Measurements from ENCODE around the gene EEF1A1. TPM values are rescaled to one million over a fixed set of nuclear protein-coding genes. Genes with fewer than 3 reads are reported as not detected.
"Not testable (repeated sequence)": the region's sequence is repeated elsewhere in the genome, so short reads cannot be mapped to it uniquely, and the experiment has no call there.

Gene EEF1A1
- total and polyA plus RNA-seq, 2 of the 8 experiments (the other 6 are each of a cell fraction or from before 2014, with no cell fraction given), result 13,823 to 13,927 TPM

DNA sequence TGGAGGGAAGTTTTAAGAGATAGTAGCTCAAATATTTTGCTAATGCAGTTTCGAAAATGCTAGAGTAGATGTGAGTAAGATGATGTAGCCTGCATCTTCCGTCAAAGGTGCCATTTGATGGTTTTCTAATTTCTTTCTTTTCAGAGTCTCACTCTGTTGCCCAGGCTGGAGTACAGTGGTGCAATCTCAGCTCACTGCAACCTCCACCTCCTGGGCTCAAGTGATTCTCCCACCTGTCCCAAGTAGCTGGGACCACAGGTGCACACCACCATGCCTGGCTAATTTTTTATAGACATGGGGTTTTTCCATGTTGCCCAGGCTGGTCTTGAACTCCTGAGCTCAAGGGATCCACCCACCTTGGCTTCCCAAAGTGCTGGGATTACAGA lies 45.6 kb upstream of the EEF1A1 start:
- not testable (repeated sequence) for DNase-seq (ENCODE audit: low read depth in 1 of 2, low spot score in 2 of 2); H3K14ac ChIP-seq (ENCODE audit: insufficient read length); H3K9ac ChIP-seq (replicated peaks in 1 of 4; ENCODE audit: extremely low read depth in 1 of 4, low read depth in 3 of 4, low read length in 3 of 4); H2AFZ ChIP-seq (ENCODE audit: low read length); H3K79me1 ChIP-seq (ENCODE audit: low read depth, low read length); H3K23ac ChIP-seq (ENCODE audit: insufficient read length); H2BK15ac ChIP-seq (ENCODE audit: low read length); H3K79me2 ChIP-seq (ENCODE audit: control insufficient read depth in 1 of 2, insufficient read depth in 2 of 2, low read length in 2 of 2); H3K56ac ChIP-seq (replicated peaks; ENCODE audit: insufficient read length, low read depth, low read length); H4K20me1 ChIP-seq (replicated peaks in 1 of 2; ENCODE audit: control insufficient read depth in 1 of 2, insufficient read depth in 2 of 2, low read length in 2 of 2); H3K27me3 ChIP-seq (replicated peaks in 1 of 4; ENCODE audit: control insufficient read depth in 3 of 4, extremely low read depth in 1 of 4, insufficient read depth in 3 of 4, low read length in 3 of 4); H4K8ac ChIP-seq (ENCODE audit: extremely low read depth, insufficient read depth, low read length); H3K4ac ChIP-seq (replicated peaks; ENCODE audit: insufficient read length, low read depth, low read length); H3K23me2 ChIP-seq (ENCODE audit: low read depth, low read length); FAIRE-seq; H4K5ac ChIP-seq (ENCODE audit: insufficient read length, low read depth, low read length); H3K4me3 ChIP-seq (ENCODE audit: extremely low read depth in 1 of 4, insufficient read depth in 2 of 4, low read depth in 3 of 4, low read length in 4 of 4); H3K4me2 ChIP-seq (ENCODE audit: insufficient read depth in 1 of 2, low read depth in 2 of 2, low read length in 2 of 2); H3K36me3 ChIP-seq (ENCODE audit: control insufficient read depth in 2 of 4, insufficient read depth in 4 of 4, low read length in 3 of 4); H3K9me3 ChIP-seq (ENCODE audit: insufficient read depth in 2 of 2, low read depth in 1 of 2, low read length in 1 of 2); H2BK120ac ChIP-seq (replicated peaks; ENCODE audit: low read depth, low read length)
- Histone ChIP-seq H2BK20ac (ENCODE audit: low read length) (peak overlapping the region; percentile 28; the same call in 1 of the 2 replicates), H2BK12ac (ENCODE audit: low read depth, low read length) (peak overlapping the region; percentile 86), H3K27ac (ENCODE audit: low read depth, low read length) (peak overlapping the region; percentile 31; the same call in 1 of the 2 replicates), H3K4me1 (replicated peaks in 1 of 4; ENCODE audit: control insufficient read depth in 3 of 4, insufficient read depth in 4 of 4, low read length in 3 of 4) (peaks cover 3 to 14% (median 10%) of the 10 kb centered on the region in 4 experiments; a peak in 5 of 7 replicates), H3K18ac (ENCODE audit: extremely low read depth, low read length) (peak overlapping the region; percentile 53; the same call in 1 of the 2 replicates), H2AK5ac (ENCODE audit: low read depth, low read length) (peak overlapping the region; percentile 29; the same call in 1 of the 2 replicates), H2BK5ac (ENCODE audit: low read depth, low read length) (peak overlapping the region; percentile 95; the same call in 1 of the 2 replicates), H4K91ac (replicated peaks; ENCODE audit: insufficient read length, low read length) (peak overlapping the region; percentile 75)
- 61% methylated on average over 2 of the region's 2 CpGs; no CpG with 5 or more reads in 1 of the 2 experiments for WGBS, 2 experiments (ENCODE audit: extremely low coverage in 1 of 2, insufficient coverage in 1 of 2, insufficient read length in 1 of 2, insufficient replicate concordance in 2 of 2, low coverage in 1 of 2, low lambda C conversion rate in 2 of 2, missing lambda C conversion rate in 1 of 2)
- ChIA-PET POLR2A (ENCODE audit: partially characterized antibody) (interaction anchor here (0.7 to 45.0 kb wide), 11 partner anchors 9 to 87 kb away, joined by 3 to 1482 read pairs (median 6); partner anchors contain the start of genes EEF1A1 and SLC17A5), CTCF (ENCODE audit: partially characterized antibody) (interaction anchor here (0.6 to 2.1 kb wide), 5 partner anchors 8 to 45 kb away, joined by 3 to 6 read pairs (median 5); no protein-coding TSS in a partner anchor)
